AG09309 (cell line): ENCODE results near the gene PGA4.
"Not testable (repeated sequence)": the region's sequence is repeated elsewhere in the genome, so short reads cannot be mapped to it uniquely, and the experiment has no call there.

Source experiments
- DNase-seq: peaks from one replicate; pipeline ENCODE4 v3.0.0-alpha.2; 2010; ENCODE audit warnings: low read depth
- H3K4me3 ChIP-seq: 2 replicates; pipeline ENCODE4 v1.5.1; 2011; ENCODE audit warnings: mild to moderate bottlenecking, low read depth, low read length, moderate library complexity; ENCODE audit not compliant: control insufficient read depth
- CTCF ChIP-seq: IDR thresholded peaks from 2 replicates; pipeline ENCODE4 v1.5.1; 2011; ENCODE audit warnings: mild to moderate bottlenecking, low read depth, low read length, inconsistent platforms; ENCODE audit not compliant: insufficient read depth, control insufficient read depth; ENCODE audit errors: missing control alignments

Gene PGA4

GRCh38 chr11:61194981-61195695 is 27.0 kb upstream of the PGA4 start:
- TF ChIP-seq CTCF = no peak
- DNase-seq = no peak
- H3K4me3 ChIP-seq = no peak overlapping the region

DNA sequence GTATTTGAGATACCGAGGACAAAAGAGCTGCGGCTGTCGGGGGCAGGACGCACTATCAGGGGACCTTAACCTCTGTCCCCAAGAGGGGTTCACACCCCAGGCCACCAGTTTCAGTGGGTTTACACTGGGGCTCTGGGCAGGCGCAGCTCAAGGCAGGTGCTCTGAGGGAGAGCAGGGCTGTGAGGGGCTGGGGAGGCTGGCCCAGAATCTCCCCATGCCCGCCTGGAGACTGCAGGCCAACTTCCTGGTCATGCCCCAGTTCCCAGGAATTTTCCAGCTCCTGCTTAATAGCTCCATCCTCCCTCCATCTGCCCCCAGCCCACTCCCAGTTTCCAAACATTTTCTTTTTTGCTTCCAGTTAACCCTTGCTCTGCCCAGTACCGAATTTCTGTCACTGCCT is 26.4 kb upstream of the PGA4 start:
- H3K4me3 ChIP-seq = no peak overlapping the region
- no peak for DNase-seq
- no peak for TF ChIP-seq CTCF

GRCh38 chr11:61198361-61198760 is 23.8 kb upstream of the PGA4 start:
- no peak for TF ChIP-seq CTCF
- DNase-seq = no peak
- H3K4me3 ChIP-seq = no peak overlapping the region

- H3K4me3 ChIP-seq = no peak overlapping the region
- no peak for TF ChIP-seq CTCF
- no peak for DNase-seq
These were observed 23.1 kb upstream of the PGA4 start for GRCh38 chr11:61198948-61199523.

GRCh38 chr11:61201476-61201875 is 20.7 kb upstream of the PGA4 start:
- H3K4me3 ChIP-seq = no peak overlapping the region
- TF ChIP-seq CTCF = no peak
- no peak for DNase-seq

DNA sequence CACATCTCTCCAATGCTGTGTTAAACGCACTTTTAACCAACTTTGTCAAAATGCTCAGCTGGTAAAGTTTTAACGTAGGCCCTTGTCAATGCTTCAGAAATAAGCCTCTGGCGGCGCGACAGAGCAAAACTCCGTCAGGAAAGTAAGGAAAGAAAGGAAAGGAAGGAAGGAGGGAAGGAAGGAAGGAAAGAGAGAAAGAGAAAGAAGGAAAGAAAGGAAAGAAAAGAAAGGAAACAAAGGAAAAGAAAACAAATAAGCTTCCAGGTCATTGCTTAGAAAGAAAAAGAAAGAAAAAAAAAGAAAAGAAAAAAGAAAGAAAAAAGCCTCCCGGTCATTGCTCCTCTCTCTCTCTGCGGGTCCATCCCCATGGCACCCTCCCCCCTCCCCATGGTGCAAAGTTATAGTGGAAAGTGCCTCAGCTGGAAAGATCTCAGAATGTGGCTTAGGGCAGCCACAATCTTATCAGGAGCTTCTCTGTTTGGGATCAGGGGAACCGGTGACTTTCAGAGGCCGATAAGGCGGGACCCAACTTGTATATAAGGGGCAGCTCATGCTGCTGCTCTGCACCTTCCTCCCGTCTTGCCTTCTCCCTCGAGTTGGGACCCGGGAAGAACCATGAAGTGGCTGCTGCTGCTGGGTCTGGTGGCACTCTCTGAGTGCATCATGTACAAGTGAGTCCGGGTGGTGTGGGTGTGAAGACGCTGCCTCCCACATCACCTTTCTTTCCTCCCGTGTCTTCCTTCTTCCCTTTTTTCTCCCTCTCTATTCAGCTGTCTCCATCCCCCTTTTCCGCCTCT is 19.0 kb upstream of the PGA4 start, which contains the start of gene PGA3:
Gene PGA3, plus strand, starts transcription at position 566 of the 797 bp plus-strand sequence. Its CDS starts 50 bp downstream, at position 616.
- H3K4me3 ChIP-seq, DNase-seq: not testable (repeated sequence)

DNA sequence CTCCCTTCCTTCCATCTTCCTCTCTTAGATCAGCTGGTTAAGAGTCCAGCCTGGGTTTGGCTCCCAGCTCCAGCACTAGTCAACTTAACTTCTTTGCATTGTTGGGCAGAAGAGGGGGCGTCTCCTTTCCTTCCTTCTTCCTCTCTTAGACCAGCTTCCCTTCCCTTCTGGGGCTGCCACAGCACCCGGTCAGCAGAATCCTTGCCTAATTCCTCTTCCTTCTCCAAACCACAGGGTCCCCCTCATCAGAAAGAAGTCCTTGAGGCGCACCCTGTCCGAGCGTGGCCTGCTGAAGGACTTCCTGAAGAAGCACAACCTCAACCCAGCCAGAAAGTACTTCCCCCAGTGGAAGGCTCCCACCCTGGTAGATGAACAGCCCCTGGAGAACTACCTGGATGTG is 18.3 kb upstream of the PGA4 start:
- H3K4me3 ChIP-seq, DNase-seq: not testable (repeated sequence)

DNA sequence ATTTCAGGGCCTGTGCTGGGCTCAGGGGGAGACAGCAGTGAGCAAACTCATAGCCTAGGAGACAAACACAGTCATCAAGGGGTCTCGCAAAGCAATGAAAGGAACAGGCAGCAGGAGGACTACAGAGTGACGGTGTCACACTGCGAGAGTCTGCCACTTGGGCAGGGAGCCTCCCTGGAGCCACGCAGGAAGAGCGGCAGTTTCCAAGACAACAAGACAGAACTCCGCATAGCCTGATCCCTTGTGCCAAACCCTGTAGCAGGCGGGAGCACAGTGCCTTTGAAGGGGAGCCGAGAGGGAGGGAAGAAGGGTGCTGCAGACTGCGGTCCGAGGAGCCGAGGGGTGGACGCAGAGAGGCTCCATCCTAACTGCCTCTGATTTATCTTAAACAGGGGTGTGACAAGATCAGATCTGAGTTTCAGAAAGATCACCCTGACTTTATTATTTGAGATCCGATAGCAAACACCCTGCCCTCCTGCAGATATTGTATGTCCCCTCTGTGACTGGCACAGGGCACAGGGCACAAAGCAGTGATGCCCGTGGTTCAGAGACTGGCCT is 17.6 kb upstream of the PGA4 start:
- not testable (repeated sequence) for H3K4me3 ChIP-seq, DNase-seq

GRCh38 chr11:61207636-61208310 is 14.4 kb upstream of the PGA4 start:
- not testable (repeated sequence) for DNase-seq, H3K4me3 ChIP-seq

DNA sequence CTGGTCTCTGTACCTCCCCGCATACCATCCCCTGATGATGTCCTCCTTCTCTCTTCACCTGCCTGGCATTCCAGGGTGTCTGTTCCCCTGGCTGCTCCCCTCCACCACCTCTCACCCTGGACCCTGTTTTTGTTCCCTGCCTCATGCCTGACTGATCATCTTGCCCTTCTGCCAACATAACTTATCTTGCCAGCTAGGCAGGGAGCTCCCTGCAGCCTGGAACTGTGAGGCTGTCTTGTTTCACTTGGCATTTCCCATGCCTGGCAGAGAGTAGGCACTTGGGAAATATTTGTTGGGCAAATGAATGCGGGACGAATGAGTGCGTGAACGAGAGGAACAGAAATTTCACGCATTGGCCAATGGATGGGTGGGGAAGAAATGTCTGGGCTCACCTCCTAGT is 11.5 kb upstream of the PGA4 start:
- not testable (repeated sequence) for H3K4me3 ChIP-seq, DNase-seq

GRCh38 chr11:61211327-61211952 is 10.7 kb upstream of the PGA4 start:
- DNase-seq, H3K4me3 ChIP-seq: not testable (repeated sequence)
